Mesendoderm (in vitro differentiated cells): ENCODE data around the gene DDI1.

Source experiments
- DNase-seq: peaks from one replicate; pipeline ENCODE4 v3.0.0; 2013
- H2AK5ac ChIP-seq: 2 replicates; pipeline ENCODE4 v1.6.1; 2013; ENCODE audit warnings: low read length, inconsistent platforms
- H2BK120ac ChIP-seq: 2 replicates; pipeline ENCODE4 v1.6.1; 2013; ENCODE audit warnings: low read depth, mild to moderate bottlenecking, low read length, moderate library complexity, mixed read lengths
- H2BK15ac ChIP-seq: replicated peaks from 2 replicates; pipeline ENCODE4 v1.6.1; 2013; ENCODE audit warnings: low read depth, mild to moderate bottlenecking, moderate library complexity
- H2BK5ac ChIP-seq: 2 replicates; pipeline ENCODE4 v1.6.1; 2013; ENCODE audit warnings: low read length, inconsistent platforms
- H3K18ac ChIP-seq: 2 replicates; pipeline ENCODE4 v1.6.1; 2013; ENCODE audit warnings: mild to moderate bottlenecking, low read length, mixed read lengths
- H3K23ac ChIP-seq: one replicate; pipeline ENCODE4 v1.6.1; 2013; ENCODE audit warnings: low read length
- H3K27ac ChIP-seq: 2 replicates; pipeline ENCODE4 v1.5.1; 2013; ENCODE audit warnings: low read depth, mild to moderate bottlenecking, inconsistent platforms, low read length, moderate library complexity
- H3K27me3 ChIP-seq: 2 replicates; pipeline ENCODE4 v1.6.1; 2013; ENCODE audit warnings: low read length, control low read depth, mild to moderate bottlenecking, inconsistent platforms; ENCODE audit not compliant: insufficient read depth, poor library complexity
- H3K36me3 ChIP-seq: 2 replicates; pipeline ENCODE4 v1.6.1; 2013; ENCODE audit warnings: low read length, inconsistent platforms; ENCODE audit not compliant: control insufficient read depth, insufficient read depth
- H3K4ac ChIP-seq: one replicate; pipeline ENCODE4 v1.6.1; 2013; ENCODE audit warnings: low read depth, mild to moderate bottlenecking, low read length, moderate library complexity
- H3K4me1 ChIP-seq: 2 replicates; pipeline ENCODE4 v1.6.1; 2013; ENCODE audit warnings: low read depth, low read length, inconsistent platforms; ENCODE audit not compliant: control insufficient read depth
- H3K4me2 ChIP-seq: 2 replicates; pipeline ENCODE4 v1.6.1; 2013; ENCODE audit warnings: low read length
- H3K4me3 ChIP-seq: 2 replicates; pipeline ENCODE4 v1.5.1; 2013; ENCODE audit warnings: mild to moderate bottlenecking, low read length
- H3K56ac ChIP-seq: one replicate; pipeline ENCODE4 v1.6.1; 2013; ENCODE audit warnings: low read length
- H3K79me1 ChIP-seq: 2 replicates; pipeline ENCODE4 v1.6.1; 2013; ENCODE audit warnings: low read length, inconsistent platforms
- H3K79me2 ChIP-seq: 2 replicates; pipeline ENCODE4 v1.6.1; 2013; ENCODE audit warnings: mild to moderate bottlenecking, low read length; ENCODE audit not compliant: control insufficient read depth, insufficient read depth
- H3K9ac ChIP-seq: 2 replicates; pipeline ENCODE4 v1.6.1; 2013; ENCODE audit warnings: low read length, inconsistent platforms
- H4K5ac ChIP-seq: one replicate; pipeline ENCODE4 v1.6.1; 2013; ENCODE audit warnings: low read length
- H4K8ac ChIP-seq: one replicate; pipeline ENCODE4 v1.6.1; 2013; ENCODE audit warnings: low read depth, mild to moderate bottlenecking, control low read depth, low read length, moderate library complexity
- WGBS: extraction: QIAGEN DNeasy Blood & Tissue Kit; methylation state at CpG from one replicate; pipeline ENCODE4 v1.1.7; 2013; ENCODE audit warnings: low lambda C conversion rate, missing lambda C conversion rate; ENCODE audit not compliant: insufficient coverage; ENCODE audit errors: extremely low coverage; 5-methylcytosine and 5-hydroxymethylcytosine counted together

Gene DDI1

DNA sequence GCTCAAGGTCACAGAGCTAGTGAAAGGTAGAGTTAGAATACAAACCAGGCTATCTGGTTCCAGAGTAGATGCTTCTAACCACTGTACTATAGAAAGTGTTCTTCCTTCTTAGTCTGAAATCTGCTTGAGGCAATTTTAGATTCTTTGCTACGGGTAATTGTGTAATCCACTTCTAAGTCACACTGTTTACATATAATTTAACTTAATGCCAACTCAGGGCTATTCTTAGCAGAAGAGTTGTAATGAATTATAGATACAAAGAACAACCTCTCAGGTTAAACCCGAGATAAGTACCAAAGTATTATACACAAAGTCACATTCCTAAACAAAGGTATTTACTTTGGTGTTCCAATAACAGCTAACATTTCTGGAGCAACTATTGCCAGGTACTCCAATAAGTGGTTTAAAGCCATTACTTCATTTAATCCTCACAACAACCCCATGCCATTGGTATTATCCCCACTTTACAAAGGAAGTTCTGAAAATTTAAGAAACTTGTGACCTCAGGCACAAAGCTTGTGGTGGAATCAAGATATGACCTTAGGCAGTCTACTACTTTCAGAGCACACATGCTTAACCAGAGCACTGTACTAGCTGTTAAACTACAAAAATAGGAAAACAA lies 31.1 kb upstream of the DDI1 start:
- no CpG with 5 or more reads among the region's 2 CpGs for WGBS

GRCh38 chr11:104009744-104010143 lies 26.7 kb upstream of the DDI1 start:
- no CpG with 5 or more reads among the region's 3 CpGs for WGBS
- Histone ChIP-seq H3K56ac (no peak overlapping the region), H3K4me3 (no peak overlapping the region), H2BK5ac (no peak overlapping the region), H3K4ac (no peak overlapping the region), H2AK5ac (no peak overlapping the region), H3K4me2 (no peak overlapping the region), H3K36me3 (no peaks in the 10 kb centered on the region), H3K23ac (no peak overlapping the region), H3K18ac (no peak overlapping the region), H4K5ac (no peak overlapping the region), H3K4me1 (no peaks in the 10 kb centered on the region), H3K27me3 (no peaks in the 10 kb centered on the region), H3K79me1 (no peaks in the 10 kb centered on the region), H3K27ac (no peak overlapping the region), H2BK15ac (no peak overlapping the region), H3K9ac (no peak overlapping the region), H2BK120ac (no peak overlapping the region), H3K79me2 (no peaks in the 10 kb centered on the region), H4K8ac (no peak overlapping the region)
- DNase-seq: peak; percentile 7

More for the DNA sequence above, 31.1 kb upstream of the DDI1 start:
- Histone ChIP-seq H3K36me3 (no peaks in the 10 kb centered on the region), H3K18ac (no peak overlapping the region), H4K5ac (no peak overlapping the region), H3K27ac (no peak overlapping the region), H3K79me2 (no peaks in the 10 kb centered on the region), H3K79me1 (no peaks in the 10 kb centered on the region), H2AK5ac (no peak overlapping the region), H4K8ac (no peak overlapping the region), H3K9ac (no peak overlapping the region), H3K4me1 (no peaks in the 10 kb centered on the region), H2BK15ac (no peak overlapping the region), H3K23ac (no peak overlapping the region), H3K27me3 (no peaks in the 10 kb centered on the region), H2BK120ac (no peak overlapping the region), H3K4ac (no peak overlapping the region), H3K4me3 (no peak overlapping the region), H2BK5ac (no peak overlapping the region), H3K56ac (no peak overlapping the region), H3K4me2 (no peak overlapping the region)
- no peak for DNase-seq

DNA sequence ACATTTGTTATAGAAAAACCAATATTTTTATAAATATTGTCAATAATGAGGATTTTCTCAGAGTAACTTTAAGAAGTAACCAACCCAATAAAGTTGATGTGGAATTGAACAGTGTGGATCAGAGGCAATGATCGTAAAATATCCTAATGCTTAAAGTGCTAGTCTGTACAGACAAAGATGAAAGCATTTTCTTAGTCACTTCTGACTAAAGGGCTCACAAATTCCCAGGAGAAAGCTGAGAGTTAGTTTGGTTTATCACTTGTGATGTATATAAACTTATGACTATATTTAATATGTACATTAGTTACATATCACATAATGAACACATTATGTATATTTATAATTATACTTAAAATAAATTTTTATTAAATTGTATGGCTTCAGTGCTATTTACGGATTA lies 25.4 kb upstream of the DDI1 start:
- no CpG with 5 or more reads among the region's 2 CpGs for WGBS
- no peak overlapping the region for H4K8ac ChIP-seq
- H3K79me1 ChIP-seq: no peaks in the 10 kb centered on the region
- no peak for DNase-seq
- no peak overlapping the region for H4K5ac ChIP-seq
- H3K27ac ChIP-seq: no peak overlapping the region
- no peak overlapping the region for H3K4me3 ChIP-seq
- no peaks in the 10 kb centered on the region for H3K36me3 ChIP-seq
- no peak overlapping the region for H2AK5ac ChIP-seq
- no peaks in the 10 kb centered on the region for H3K27me3 ChIP-seq
- H3K4ac ChIP-seq: no peak overlapping the region
- H3K4me2 ChIP-seq: no peak overlapping the region
- no peak overlapping the region for H3K23ac ChIP-seq
- H2BK5ac ChIP-seq: no peak overlapping the region
- no peaks in the 10 kb centered on the region for H3K4me1 ChIP-seq
- no peak overlapping the region for H3K18ac ChIP-seq
- no peaks in the 10 kb centered on the region for H3K79me2 ChIP-seq
- H2BK15ac ChIP-seq: no peak overlapping the region
- H2BK120ac ChIP-seq: no peak overlapping the region
- no peak overlapping the region for H3K9ac ChIP-seq
- no peak overlapping the region for H3K56ac ChIP-seq

GRCh38 chr11:104015649-104016415 lies 20.6 kb upstream of the DDI1 start:
- Histone ChIP-seq H3K4ac (no peak overlapping the region), H3K79me2 (no peaks in the 10 kb centered on the region), H3K4me1 (no peaks in the 10 kb centered on the region), H2BK120ac (no peak overlapping the region), H4K8ac (no peak overlapping the region), H3K27ac (no peak overlapping the region), H4K5ac (no peak overlapping the region), H3K4me3 (no peak overlapping the region), H3K9ac (no peak overlapping the region), H3K79me1 (no peaks in the 10 kb centered on the region), H2AK5ac (no peak overlapping the region), H3K18ac (no peak overlapping the region), H2BK15ac (no peak overlapping the region), H2BK5ac (no peak overlapping the region), H3K56ac (no peak overlapping the region), H3K4me2 (no peak overlapping the region), H3K36me3 (no peaks in the 10 kb centered on the region), H3K23ac (no peak overlapping the region), H3K27me3 (no peaks in the 10 kb centered on the region)
- no peak for DNase-seq
- no CpG with 5 or more reads among the region's 3 CpGs for WGBS

GRCh38 chr11:104024572-104024971 lies 11.9 kb upstream of the DDI1 start:
- no peak overlapping the region for H4K5ac ChIP-seq
- no peak overlapping the region for H3K23ac ChIP-seq
- H3K9ac ChIP-seq: no peak overlapping the region
- H3K4me2 ChIP-seq: no peak overlapping the region
- DNase-seq: no peak
- no peaks in the 10 kb centered on the region for H3K4me1 ChIP-seq
- no peak overlapping the region for H2BK120ac ChIP-seq
- no peaks in the 10 kb centered on the region for H3K36me3 ChIP-seq
- H3K27ac ChIP-seq: no peak overlapping the region
- no peaks in the 10 kb centered on the region for H3K79me1 ChIP-seq
- no peak overlapping the region for H3K56ac ChIP-seq
- H2BK15ac ChIP-seq: no peak overlapping the region
- no peaks in the 10 kb centered on the region for H3K79me2 ChIP-seq
- H3K4ac ChIP-seq: no peak overlapping the region
- H2AK5ac ChIP-seq: no peak overlapping the region
- H2BK5ac ChIP-seq: no peak overlapping the region
- no peaks in the 10 kb centered on the region for H3K27me3 ChIP-seq
- H3K18ac ChIP-seq: no peak overlapping the region
- no peak overlapping the region for H4K8ac ChIP-seq
- no CpG with 5 or more reads among the region's 2 CpGs for WGBS
- no peak overlapping the region for H3K4me3 ChIP-seq
